IPS DF 4.7 (cell line): ENCODE measurements around the gene CXXC5.
"Not testable (repeated sequence)": the region's sequence is repeated elsewhere in the genome, so short reads cannot be mapped to it uniquely, and the experiment has no call there.

Experiments used
- DNase-seq: peaks from one replicate; pipeline ENCODE4 v3.0.0-alpha.2; 2013; ENCODE audit warnings: low spot score; ENCODE audit errors: extremely low read depth

Gene CXXC5

GRCh38 chr5:139710319-139711066 is 62.3 kb downstream of the CXXC5 start:
- no peak for DNase-seq

- no peak for DNase-seq
Observed at GRCh38 chr5:139711067-139711905, 63.1 kb downstream of the CXXC5 start.

GRCh38 chr5:139711906-139712224 is 63.7 kb downstream of the CXXC5 start:
- no peak for DNase-seq

- no peak for DNase-seq
Observed at GRCh38 chr5:139712412-139712811, 64.3 kb downstream of the CXXC5 start.

- not testable (repeated sequence) for DNase-seq
Observed at GRCh38 chr5:139713898-139714297, 65.7 kb downstream of the CXXC5 start.

- DNase-seq = no peak
Observed at GRCh38 chr5:139717221-139717620, 69.1 kb downstream of the CXXC5 start.

- not testable (repeated sequence) for DNase-seq
Observed at GRCh38 chr5:139718403-139718802, 70.3 kb downstream of the CXXC5 start.

GRCh38 chr5:139719970-139720369 is 71.8 kb downstream of the CXXC5 start:
- DNase-seq = not testable (repeated sequence)

- DNase-seq = no peak
Observed at GRCh38 chr5:139723986-139724587, 75.9 kb downstream of the CXXC5 start.

GRCh38 chr5:139725073-139725830 is 77.1 kb downstream of the CXXC5 start:
- DNase-seq = no peak

GRCh38 chr5:139726248-139726647 is 78.1 kb downstream of the CXXC5 start:
- DNase-seq = no peak

GRCh38 chr5:139727615-139728014 is 79.5 kb downstream of the CXXC5 start:
- DNase-seq = not testable (repeated sequence)

GRCh38 chr5:139731281-139731680 is 83.1 kb downstream of the CXXC5 start:
- no peak for DNase-seq

- no peak for DNase-seq
Observed at GRCh38 chr5:139732019-139732418, 83.9 kb downstream of the CXXC5 start.

GRCh38 chr5:139733010-139733688 is 85.0 kb downstream of the CXXC5 start:
- DNase-seq = no peak
